ENCODE measurements around the gene RPA1.
"Not testable (repeated sequence)": the region's sequence is repeated elsewhere in the genome, so short reads cannot be mapped to it uniquely, and the experiment has no call there.

Gene RPA1

GRCh38 chr17:1820528-1821252 is 9.1 kb upstream of the RPA1 start:
- DNase-seq, result no peak

DNA sequence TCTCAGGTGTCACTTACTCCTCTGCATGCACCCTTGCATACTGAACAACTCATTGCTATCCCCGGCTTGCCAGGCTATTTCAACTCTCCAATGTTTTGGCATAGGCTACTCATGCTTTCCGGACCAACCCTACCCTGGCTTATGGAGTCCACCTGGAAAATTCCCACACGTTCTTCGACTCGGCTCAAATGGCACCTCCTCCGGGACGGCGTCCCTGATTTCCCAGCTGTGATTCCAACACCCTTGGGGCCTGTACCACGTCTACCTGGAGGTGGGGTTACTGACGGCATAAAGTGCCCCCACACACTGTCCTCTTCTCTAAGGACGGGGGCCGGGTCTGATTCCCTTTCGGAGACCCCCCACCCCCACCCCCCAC is 601 bp upstream of the RPA1 start:
- no peak for DNase-seq

DNA sequence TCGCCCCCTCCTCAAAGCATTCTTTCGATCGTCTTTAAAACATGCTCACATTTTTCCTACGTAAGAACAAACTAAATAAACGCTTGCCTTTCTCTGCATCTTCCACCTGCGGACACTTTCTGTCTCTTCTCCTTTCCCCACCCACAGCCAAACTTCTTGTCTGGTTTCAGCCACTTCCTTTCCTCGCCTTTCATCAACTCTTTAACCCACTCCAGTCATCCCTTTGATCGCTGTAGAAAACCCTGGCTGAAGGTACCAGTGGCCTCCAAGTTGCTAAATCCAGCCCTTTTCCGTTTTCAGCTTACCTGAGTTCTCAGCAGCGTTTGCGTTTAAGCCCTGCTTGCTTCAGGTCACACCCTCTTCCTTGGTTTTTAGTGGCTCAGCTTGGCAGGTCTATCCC is 483 bp downstream of the RPA1 start:
- DNase-seq, result peak; percentile 4

GRCh38 chr17:1834380-1835149 is 4.8 kb downstream of the RPA1 start:
- no peak for DNase-seq

DNA sequence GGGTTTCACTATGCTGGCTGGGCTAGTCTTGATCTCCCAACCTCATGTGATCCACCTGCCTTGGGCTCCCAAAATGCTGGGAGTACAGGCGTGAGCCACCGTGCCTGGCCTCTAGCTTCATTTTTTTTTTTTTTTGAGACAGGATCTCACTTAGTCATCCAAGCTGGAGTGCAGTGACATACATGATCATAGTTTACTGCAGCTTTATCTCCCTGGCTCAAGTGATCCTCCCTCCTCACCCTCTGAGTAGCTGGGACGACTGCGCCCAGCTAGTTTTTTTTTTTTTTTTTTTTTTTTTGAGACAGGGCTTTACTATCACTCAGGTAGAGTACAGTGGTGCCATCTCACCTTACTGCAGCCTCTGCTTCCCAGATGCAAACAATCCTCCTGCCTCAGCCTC is 9.7 kb downstream of the RPA1 start:
- no peak for DNase-seq

- DNase-seq, result no peak
Observed at GRCh38 chr17:1843947-1844346, 14.1 kb downstream of the RPA1 start.

- DNase-seq, result no peak
Observed at GRCh38 chr17:1847191-1847590, 17.4 kb downstream of the RPA1 start.

GRCh38 chr17:1852327-1852726 is 22.5 kb downstream of the RPA1 start:
- DNase-seq, result no peak

GRCh38 chr17:1853698-1854097 is 23.9 kb downstream of the RPA1 start:
- DNase-seq, result no peak

DNA sequence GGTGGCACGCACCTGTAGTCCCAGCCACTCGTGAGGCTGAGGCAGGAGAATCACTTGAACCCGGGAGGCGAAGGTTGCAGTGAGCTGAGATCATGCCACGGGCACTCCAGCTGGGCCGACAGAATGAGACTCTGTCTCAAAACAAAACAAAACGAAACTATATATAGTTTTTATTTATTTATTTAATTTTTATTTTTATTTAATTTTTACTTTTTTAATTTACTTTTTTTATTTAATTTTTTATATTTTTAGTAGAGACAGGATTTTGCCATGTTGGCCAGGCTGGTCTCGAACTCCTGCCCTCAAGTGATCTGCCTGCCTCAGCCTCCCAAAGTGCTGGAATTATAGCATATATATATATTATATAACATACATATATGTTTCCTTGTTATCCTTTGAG is 26.7 kb downstream of the RPA1 start:
- DNase-seq, result not testable (repeated sequence)

GRCh38 chr17:1860978-1861377 is 31.2 kb downstream of the RPA1 start:
- no peak for DNase-seq

GRCh38 chr17:1861391-1862010 is 31.7 kb downstream of the RPA1 start:
- no peak for DNase-seq

DNA sequence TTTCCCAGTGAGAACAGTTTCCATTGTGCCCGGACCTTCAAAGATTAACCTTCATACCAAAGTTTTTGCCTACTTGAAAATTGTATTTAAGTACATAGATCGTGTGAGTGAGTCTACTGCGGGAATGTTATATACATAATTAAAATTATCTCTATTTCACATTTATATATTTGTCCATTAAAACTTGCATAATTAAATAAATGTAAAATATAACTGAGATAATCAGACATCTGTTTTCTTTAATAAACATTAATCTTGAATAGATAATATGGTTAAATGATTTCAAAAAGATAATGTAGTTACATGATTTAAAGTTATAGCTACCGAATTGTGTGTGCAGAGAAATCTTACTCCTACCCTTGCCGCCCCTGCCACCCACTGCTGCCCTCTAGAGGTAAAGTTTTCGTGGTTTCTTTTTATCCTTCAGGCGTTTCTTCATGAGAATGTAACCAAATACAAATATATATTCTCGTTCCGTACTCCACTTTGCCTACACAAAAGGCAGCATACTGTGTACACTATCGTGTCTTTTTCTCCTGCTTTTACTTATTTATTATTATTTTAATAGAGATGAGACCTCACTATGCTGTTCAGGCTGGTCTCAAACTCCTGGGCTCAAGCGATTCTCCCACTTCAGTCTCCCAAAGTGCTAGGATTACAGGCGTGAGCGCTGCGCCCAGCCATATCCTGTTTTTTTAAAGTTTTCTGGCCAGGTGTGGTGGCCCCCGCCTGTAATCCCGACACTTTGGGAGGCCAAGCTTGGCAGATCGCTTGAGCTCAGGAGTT is 35.6 kb downstream of the RPA1 start:
- DNase-seq, result peak; percentile 34

- DNase-seq, result no peak
Observed at GRCh38 chr17:1867307-1867706, 37.5 kb downstream of the RPA1 start.

- no peak for DNase-seq
Observed at GRCh38 chr17:1868090-1868489, 38.3 kb downstream of the RPA1 start.

DNA sequence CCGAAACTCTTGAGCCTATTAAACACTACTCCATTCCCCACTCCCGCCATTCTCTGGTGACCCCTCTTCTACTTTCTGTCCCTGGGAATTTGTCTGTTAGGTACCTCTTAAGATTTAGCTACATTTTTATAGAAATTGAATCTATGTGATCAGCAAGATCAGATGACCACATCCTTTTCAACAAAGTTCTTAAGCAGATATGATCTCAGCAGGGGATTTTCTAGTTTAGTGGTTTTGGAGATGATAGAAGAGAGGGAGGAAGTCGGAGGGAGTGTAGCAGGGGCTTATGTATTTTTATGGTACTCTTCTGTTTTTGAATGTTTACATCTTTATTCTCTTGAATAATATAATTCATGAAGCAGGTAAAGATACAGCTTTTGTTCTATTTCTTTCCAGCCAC is 40.8 kb downstream of the RPA1 start:
- no peak for DNase-seq

DNA sequence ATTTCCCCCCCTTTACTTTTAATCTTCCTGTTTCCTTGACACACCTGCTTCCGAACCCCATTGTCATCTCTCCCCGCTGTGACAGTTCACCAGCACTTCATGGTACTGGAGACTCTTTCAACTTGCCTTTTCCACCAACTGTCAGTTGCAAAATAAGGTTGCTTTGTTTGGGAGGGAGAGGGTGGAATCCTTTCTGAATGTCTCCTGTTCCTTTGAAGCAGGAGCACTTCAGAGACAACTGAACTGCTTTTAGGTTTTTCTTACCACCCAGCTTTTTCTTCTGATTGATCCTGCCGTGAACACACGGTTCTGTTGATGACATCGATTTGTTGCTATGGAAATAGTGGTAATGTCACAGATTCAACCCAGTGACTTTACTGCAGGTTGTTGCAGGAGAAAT is 42.0 kb downstream of the RPA1 start:
- no peak for DNase-seq

- DNase-seq, result no peak
Observed at GRCh38 chr17:1872254-1872653, 42.4 kb downstream of the RPA1 start.

DNA sequence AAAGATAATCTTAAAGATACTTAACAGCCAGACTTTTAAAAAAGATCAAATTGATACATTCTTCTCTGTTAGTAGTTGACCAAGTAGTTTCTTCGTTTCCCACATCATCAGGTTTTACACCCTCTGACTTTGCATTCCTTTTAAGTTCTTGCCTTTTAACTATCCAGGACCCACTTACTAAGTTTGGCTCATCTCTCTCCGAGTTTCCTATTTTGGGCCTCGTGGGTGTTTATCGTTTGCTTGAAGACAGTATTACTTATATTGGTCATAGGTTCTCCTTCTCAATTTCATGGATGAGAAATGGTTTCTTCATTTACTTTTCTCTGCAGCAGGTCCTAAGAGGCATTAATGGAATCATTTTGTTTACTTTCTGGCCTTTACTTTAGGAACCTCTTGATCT is 43.2 kb downstream of the RPA1 start:
- no peak for DNase-seq

DNA sequence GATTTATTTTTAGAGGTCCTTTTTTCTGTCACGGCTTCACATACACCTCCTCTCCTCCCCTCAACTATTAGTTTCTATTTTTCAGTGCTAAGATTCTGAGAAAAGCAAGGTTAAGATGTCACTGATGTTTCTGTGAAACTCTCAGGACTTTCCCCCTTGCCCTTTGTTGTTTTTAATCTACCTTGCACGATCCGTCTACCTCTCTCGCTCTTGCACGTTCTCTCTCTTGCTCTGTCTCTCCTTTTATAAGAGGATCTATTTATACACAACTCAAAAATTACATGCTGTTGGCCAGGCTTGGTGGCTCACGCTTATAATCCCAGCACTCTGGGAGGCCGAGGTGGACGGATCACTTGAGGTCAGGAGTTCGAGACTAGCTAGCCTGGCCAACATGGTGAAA is 43.6 kb downstream of the RPA1 start:
- DNase-seq, result no peak

DNA sequence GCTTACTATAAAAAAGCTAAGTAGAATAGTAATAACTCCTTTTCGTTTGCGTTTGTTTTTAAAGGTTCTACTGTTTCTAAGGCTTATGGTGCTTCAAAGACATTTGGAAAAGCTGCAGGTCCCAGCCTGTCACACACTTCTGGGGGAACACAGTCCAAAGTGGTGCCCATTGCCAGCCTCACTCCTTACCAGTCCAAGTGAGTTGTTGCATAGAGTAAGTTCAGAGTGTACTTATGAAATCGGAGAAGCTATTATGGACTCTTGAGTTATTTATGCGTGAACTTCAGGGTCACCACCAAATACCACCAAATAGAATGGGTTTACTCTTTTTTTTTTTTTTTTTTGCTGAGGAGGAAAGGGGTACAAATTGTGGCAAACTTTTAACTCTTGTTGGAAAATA is 45.8 kb downstream of the RPA1 start:
- no peak for DNase-seq

DNA sequence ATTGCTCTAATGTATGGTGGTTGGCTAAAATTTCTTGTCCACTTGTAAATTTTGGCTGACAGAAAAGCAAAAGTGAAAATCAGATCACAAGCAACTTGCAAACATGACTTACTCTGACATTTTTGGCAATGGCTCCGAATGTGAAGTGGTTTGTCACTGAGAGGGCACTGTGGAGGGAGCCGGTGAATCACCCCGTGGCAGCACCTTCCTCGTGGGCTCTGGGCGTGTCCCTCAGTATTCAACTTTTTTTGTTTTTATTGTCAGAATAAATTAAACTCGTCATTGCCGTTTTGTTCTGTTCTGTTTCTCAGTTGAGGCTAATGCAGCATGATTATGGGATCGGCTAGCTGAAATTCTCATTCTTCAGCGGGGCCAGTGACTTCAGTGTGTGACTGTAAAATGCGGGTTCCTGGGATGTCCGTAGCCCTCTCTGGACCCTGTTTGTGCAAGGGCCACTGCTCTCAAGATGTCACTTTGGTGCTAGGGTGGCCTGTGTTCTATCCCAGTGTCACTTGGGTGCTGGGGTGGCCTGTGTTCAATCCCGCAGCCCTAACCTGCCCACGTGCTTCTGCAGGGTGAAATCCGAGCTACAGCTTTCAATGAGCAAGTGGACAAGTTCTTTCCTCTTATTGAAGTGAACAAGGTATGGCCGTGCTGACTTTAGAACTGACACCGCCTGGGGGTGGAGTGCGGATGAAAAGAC is 48.8 kb downstream of the RPA1 start:
- DNase-seq, result no peak
